ENCODE measurements around the gene IL20RA.

GRCh38 chr6:137019476-137020272 is 25.1 kb downstream of the IL20RA start:
- TF ChIP-seq TCF12 (IDR thresholded peaks at IDR 0.05; ENCODE audit: low read depth) (no peak), EP300 (IDR thresholded peaks at IDR 0.05; ENCODE audit: borderline replicate concordance) (no peak), YY1 (IDR thresholded peaks at IDR 0.05; ENCODE audit: low read depth) (no peak)

All from Ishikawa (cell line).